Neural progenitor cell (in vitro differentiated cells): ENCODE measurements around the gene CGB1.
A peak's percentile ranks its signal among the peaks of the same experiment; 100 is the strongest.

ENCODE experiments used
- EZH2phosphoT487 ChIP-seq: fragments of 200-600 bp; sonication (generic); IDR thresholded peaks from 2 replicates; pipeline ENCODE4 v1.6.1; 2017; ENCODE audit warnings: antibody characterized with exemption
- TF ChIP-seq, protein P1 (sequence below): fragments of 200-600 bp; sonication (generic); IDR thresholded peaks from 2 replicates; pipeline ENCODE4 v1.5.1; 2017; ENCODE audit warnings: antibody characterized with exemption, mild to moderate bottlenecking

GRCh38 chr19:49085020-49085867 is 48.5 kb upstream of the CGB1 start, which contains the start of gene SNRNP70:
- TF ChIP-seq, protein P1, sequence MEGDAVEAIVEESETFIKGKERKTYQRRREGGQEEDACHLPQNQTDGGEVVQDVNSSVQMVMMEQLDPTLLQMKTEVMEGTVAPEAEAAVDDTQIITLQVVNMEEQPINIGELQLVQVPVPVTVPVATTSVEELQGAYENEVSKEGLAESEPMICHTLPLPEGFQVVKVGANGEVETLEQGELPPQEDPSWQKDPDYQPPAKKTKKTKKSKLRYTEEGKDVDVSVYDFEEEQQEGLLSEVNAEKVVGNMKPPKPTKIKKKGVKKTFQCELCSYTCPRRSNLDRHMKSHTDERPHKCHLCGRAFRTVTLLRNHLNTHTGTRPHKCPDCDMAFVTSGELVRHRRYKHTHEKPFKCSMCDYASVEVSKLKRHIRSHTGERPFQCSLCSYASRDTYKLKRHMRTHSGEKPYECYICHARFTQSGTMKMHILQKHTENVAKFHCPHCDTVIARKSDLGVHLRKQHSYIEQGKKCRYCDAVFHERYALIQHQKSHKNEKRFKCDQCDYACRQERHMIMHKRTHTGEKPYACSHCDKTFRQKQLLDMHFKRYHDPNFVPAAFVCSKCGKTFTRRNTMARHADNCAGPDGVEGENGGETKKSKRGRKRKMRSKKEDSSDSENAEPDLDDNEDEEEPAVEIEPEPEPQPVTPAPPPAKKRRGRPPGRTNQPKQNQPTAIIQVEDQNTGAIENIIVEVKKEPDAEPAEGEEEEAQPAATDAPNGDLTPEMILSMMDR, result peak; percentile 4
- TF ChIP-seq EZH2phosphoT487, result no peak
